SK-N-SH treated with all-trans-retinoic acid at 6 μM for 48 hours (cell line): ENCODE measurements around the gene ADAMTS15.

Experiments
- ATAC-seq: fragments of 200-7000 bp; cut with Tn5 transposase; 3 replicates; pipeline ENCODE4 v1.9.1; 2020; ENCODE audit warnings: mild to moderate bottlenecking, moderate library complexity
- ARNTL ChIP-seq: fragments of 450-650 bp; formaldehyde crosslinking; IDR thresholded peaks from 2 replicates; pipeline ENCODE4 v1.5.0; 2020; ENCODE audit warnings: low read depth, mild to moderate bottlenecking, moderate library complexity, borderline replicate concordance
- BACH2 ChIP-seq: fragments of 250-450 bp; sonication (Bioruptor Pico); IDR thresholded peaks from 2 replicates; pipeline ENCODE4 v1.9.0; 2021; ENCODE audit warnings: mild to moderate bottlenecking, borderline replicate concordance
- CREB5 ChIP-seq: fragments of 250-450 bp; sonication (Bioruptor Pico); IDR thresholded peaks from 2 replicates; pipeline ENCODE4 v1.5.1; 2020; ENCODE audit warnings: low read depth, mild to moderate bottlenecking, moderate library complexity
- CSDC2 ChIP-seq: fragments of 250-450 bp; sonication (Bioruptor Pico); IDR thresholded peaks from 2 replicates; pipeline ENCODE4 v1.5.0; 2020; ENCODE audit warnings: mild to moderate bottlenecking, moderate library complexity
- CSRNP3 ChIP-seq: fragments of 250-450 bp; sonication (Bioruptor Pico); IDR thresholded peaks from 2 replicates; pipeline ENCODE4 v1.5.1; 2021; ENCODE audit warnings: mild to moderate bottlenecking, moderate library complexity
- ESRRG ChIP-seq: fragments of 250-450 bp; sonication (Bioruptor Pico); IDR thresholded peaks from 2 replicates; pipeline ENCODE4 v1.6.1; 2021; ENCODE audit warnings: mild to moderate bottlenecking
- GLIS3 ChIP-seq: fragments of 250-450 bp; sonication (Bioruptor Pico); IDR thresholded peaks from 2 replicates; pipeline ENCODE4 v1.5.0; 2020; ENCODE audit warnings: mild to moderate bottlenecking, moderate library complexity
- ISL1 ChIP-seq: fragments of 250-450 bp; sonication (Bioruptor Pico); IDR thresholded peaks from 2 replicates; pipeline ENCODE4 v2.1.2; 2022; ENCODE audit warnings: mild to moderate bottlenecking, moderate library complexity
- OSR1 ChIP-seq: fragments of 250-450 bp; sonication (Bioruptor Pico); IDR thresholded peaks from 2 replicates; pipeline ENCODE4 v1.8.0; 2022; ENCODE audit warnings: moderate library complexity, mild to moderate bottlenecking, inconsistent platforms
- PATZ1 ChIP-seq: fragments of 250-450 bp; sonication (Bioruptor Pico); IDR thresholded peaks from 2 replicates; pipeline ENCODE4 v1.8.0; 2020; ENCODE audit warnings: mild to moderate bottlenecking, moderate library complexity, borderline replicate concordance
- POU6F1 ChIP-seq: fragments of 250-450 bp; sonication (Bioruptor Pico); IDR thresholded peaks from 2 replicates; pipeline ENCODE4 v1.8.0; 2021; ENCODE audit warnings: low read depth, mild to moderate bottlenecking, moderate library complexity, borderline replicate concordance
- PPARA ChIP-seq: fragments of 250-450 bp; sonication (Bioruptor Pico); IDR thresholded peaks from 2 replicates; pipeline ENCODE4 v1.5.0; 2020; ENCODE audit warnings: mild to moderate bottlenecking, borderline replicate concordance
- RARB ChIP-seq: fragments of 250-450 bp; sonication (Bioruptor Pico); IDR thresholded peaks from 2 replicates; pipeline ENCODE4 v1.8.0; 2021; ENCODE audit warnings: mild to moderate bottlenecking, moderate library complexity
- SNAI2 ChIP-seq: fragments of 250-450 bp; sonication (Bioruptor Pico); IDR thresholded peaks from 2 replicates; pipeline ENCODE4 v1.5.0; 2020; ENCODE audit warnings: mild to moderate bottlenecking, moderate library complexity
- TCF4 ChIP-seq: fragments of 250-450 bp; sonication (Bioruptor Pico); IDR thresholded peaks from 2 replicates; pipeline ENCODE4 v1.8.0; 2021; ENCODE audit warnings: mild to moderate bottlenecking, moderate library complexity, borderline replicate concordance
- TOX ChIP-seq: fragments of 250-450 bp; sonication (Bioruptor Pico); IDR thresholded peaks from 2 replicates; pipeline ENCODE4 v1.8.0; 2021; ENCODE audit warnings: mild to moderate bottlenecking, moderate library complexity, borderline replicate concordance
- ZC3H10 ChIP-seq: fragments of 250-450 bp; sonication (Bioruptor Pico); IDR thresholded peaks from 2 replicates; pipeline ENCODE4 v1.5.1; 2021; ENCODE audit warnings: mild to moderate bottlenecking, moderate library complexity
- ZFP3 ChIP-seq: fragments of 250-450 bp; sonication (Bioruptor Pico); IDR thresholded peaks from 2 replicates; pipeline ENCODE4 v1.5.0; 2020; ENCODE audit warnings: mild to moderate bottlenecking, moderate library complexity
- ZFP30 ChIP-seq: fragments of 450-650 bp; formaldehyde crosslinking; IDR thresholded peaks from 2 replicates; pipeline ENCODE4 v1.5.0; 2022; ENCODE audit warnings: mild to moderate bottlenecking, moderate library complexity
- ZNF565 ChIP-seq: fragments of 450-650 bp; formaldehyde crosslinking; conservative IDR thresholded peaks from 2 replicates; pipeline ENCODE4 v1.5.0; 2020; ENCODE audit warnings: low read depth, mild to moderate bottlenecking, moderate library complexity
- ZNF70 ChIP-seq: fragments of 450-650 bp; formaldehyde crosslinking; IDR thresholded peaks from 2 replicates; pipeline ENCODE4 v1.5.0; 2020; ENCODE audit warnings: mild to moderate bottlenecking, moderate library complexity
- ZNF8 ChIP-seq: fragments of 450-650 bp; formaldehyde crosslinking; IDR thresholded peaks from 2 replicates; pipeline ENCODE4 v1.5.0; 2020; ENCODE audit warnings: mild to moderate bottlenecking, moderate library complexity

Gene ADAMTS15

GRCh38 chr11:130449996-130450769 is 1.7 kb downstream of the ADAMTS15 start:
- peak; percentile 12 for ATAC-seq
- TF ChIP-seq GLIS3 (no peak), ZNF8 (CRISPR knock-in tag) (no peak), BACH2 (CRISPR knock-in tag) (no peak), ZFP30 (CRISPR knock-in tag) (no peak), ESRRG (CRISPR knock-in tag) (no peak), OSR1 (CRISPR knock-in tag) (no peak), CSRNP3 (CRISPR knock-in tag) (no peak), CREB5 (CRISPR knock-in tag) (no peak), ZNF565 (CRISPR knock-in tag) (no peak), TCF4 (CRISPR knock-in tag) (no peak), ZNF70 (no peak), PPARA (CRISPR knock-in tag) (no peak), CSDC2 (CRISPR knock-in tag) (no peak), ZFP3 (CRISPR knock-in tag) (no peak), ZC3H10 (CRISPR knock-in tag) (no peak), SNAI2 (CRISPR knock-in tag) (no peak), ARNTL (CRISPR knock-in tag) (no peak), PATZ1 (CRISPR knock-in tag) (no peak), RARB (CRISPR knock-in tag) (no peak), POU6F1 (CRISPR knock-in tag) (no peak)

- TF ChIP-seq CREB5 (CRISPR knock-in tag) (no peak), GLIS3 (no peak), POU6F1 (CRISPR knock-in tag) (no peak), ARNTL (CRISPR knock-in tag) (no peak), ZNF565 (CRISPR knock-in tag) (no peak), PPARA (CRISPR knock-in tag) (no peak), CSRNP3 (CRISPR knock-in tag) (no peak), SNAI2 (CRISPR knock-in tag) (no peak), RARB (CRISPR knock-in tag) (no peak), TCF4 (CRISPR knock-in tag) (no peak), OSR1 (CRISPR knock-in tag) (no peak), ZFP30 (CRISPR knock-in tag) (no peak), CSDC2 (CRISPR knock-in tag) (no peak), BACH2 (CRISPR knock-in tag) (no peak), ISL1 (CRISPR knock-in tag) (no peak), TOX (no peak)
- no peak for ATAC-seq
These were observed 3.0 kb downstream of the ADAMTS15 start for GRCh38 chr11:130451231-130452019.
